Coronary artery (tissue), 2 donors: Measurements from ENCODE around the gene HADH.
"Not testable (repeated sequence)": the region's sequence is repeated elsewhere in the genome, so short reads cannot be mapped to it uniquely, and the experiment has no call there.

Experiments
- DNase-seq: peaks from one replicate; pipeline ENCODE4 v3.0.0-alpha.2; 2017; ENCODE audit warnings: low spot score
- H3K27ac ChIP-seq, 2 donors: fragments of 200-600 bp; sonication (generic); one replicate each; pipeline ENCODE4 v1.5.1; 2016 to 2019
- H3K4me3 ChIP-seq: fragments of 200-600 bp; sonication (generic); 2 replicates; pipeline ENCODE4 v1.5.1; 2016; ENCODE audit warnings: mild to moderate bottlenecking, moderate library complexity
- TF ChIP-seq, protein P1 (sequence below): fragments of 200-600 bp; sonication (generic); IDR thresholded peaks from one replicate; pipeline ENCODE4 v1.5.1; 2019; ENCODE audit warnings: antibody characterized with exemption

The HADH gene

DNA sequence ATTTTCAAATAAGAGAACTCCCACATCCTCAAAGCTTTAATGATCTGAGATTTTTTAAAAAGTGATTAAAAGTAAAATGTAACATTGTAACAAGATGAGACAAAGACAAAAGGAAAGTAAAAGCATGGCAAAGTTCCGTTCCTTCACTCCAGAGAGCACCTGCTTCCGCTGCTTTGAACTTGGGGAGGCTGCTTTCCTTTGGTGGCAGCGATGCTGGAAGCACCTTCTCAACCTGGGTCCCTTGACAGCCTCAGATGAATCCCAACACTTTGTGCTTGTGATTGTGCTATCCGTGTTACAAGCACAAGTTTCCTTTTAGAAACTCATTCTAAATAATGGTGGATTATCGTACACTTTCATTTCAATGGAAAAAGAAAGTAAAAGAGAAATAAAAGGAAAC lies 59.7 kb downstream of the HADH start:
- TF ChIP-seq, protein P1, sequence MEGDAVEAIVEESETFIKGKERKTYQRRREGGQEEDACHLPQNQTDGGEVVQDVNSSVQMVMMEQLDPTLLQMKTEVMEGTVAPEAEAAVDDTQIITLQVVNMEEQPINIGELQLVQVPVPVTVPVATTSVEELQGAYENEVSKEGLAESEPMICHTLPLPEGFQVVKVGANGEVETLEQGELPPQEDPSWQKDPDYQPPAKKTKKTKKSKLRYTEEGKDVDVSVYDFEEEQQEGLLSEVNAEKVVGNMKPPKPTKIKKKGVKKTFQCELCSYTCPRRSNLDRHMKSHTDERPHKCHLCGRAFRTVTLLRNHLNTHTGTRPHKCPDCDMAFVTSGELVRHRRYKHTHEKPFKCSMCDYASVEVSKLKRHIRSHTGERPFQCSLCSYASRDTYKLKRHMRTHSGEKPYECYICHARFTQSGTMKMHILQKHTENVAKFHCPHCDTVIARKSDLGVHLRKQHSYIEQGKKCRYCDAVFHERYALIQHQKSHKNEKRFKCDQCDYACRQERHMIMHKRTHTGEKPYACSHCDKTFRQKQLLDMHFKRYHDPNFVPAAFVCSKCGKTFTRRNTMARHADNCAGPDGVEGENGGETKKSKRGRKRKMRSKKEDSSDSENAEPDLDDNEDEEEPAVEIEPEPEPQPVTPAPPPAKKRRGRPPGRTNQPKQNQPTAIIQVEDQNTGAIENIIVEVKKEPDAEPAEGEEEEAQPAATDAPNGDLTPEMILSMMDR, result no peak
- no peak for DNase-seq
- no peak overlapping the region for H3K27ac ChIP-seq
- no peak overlapping the region for H3K4me3 ChIP-seq

DNA sequence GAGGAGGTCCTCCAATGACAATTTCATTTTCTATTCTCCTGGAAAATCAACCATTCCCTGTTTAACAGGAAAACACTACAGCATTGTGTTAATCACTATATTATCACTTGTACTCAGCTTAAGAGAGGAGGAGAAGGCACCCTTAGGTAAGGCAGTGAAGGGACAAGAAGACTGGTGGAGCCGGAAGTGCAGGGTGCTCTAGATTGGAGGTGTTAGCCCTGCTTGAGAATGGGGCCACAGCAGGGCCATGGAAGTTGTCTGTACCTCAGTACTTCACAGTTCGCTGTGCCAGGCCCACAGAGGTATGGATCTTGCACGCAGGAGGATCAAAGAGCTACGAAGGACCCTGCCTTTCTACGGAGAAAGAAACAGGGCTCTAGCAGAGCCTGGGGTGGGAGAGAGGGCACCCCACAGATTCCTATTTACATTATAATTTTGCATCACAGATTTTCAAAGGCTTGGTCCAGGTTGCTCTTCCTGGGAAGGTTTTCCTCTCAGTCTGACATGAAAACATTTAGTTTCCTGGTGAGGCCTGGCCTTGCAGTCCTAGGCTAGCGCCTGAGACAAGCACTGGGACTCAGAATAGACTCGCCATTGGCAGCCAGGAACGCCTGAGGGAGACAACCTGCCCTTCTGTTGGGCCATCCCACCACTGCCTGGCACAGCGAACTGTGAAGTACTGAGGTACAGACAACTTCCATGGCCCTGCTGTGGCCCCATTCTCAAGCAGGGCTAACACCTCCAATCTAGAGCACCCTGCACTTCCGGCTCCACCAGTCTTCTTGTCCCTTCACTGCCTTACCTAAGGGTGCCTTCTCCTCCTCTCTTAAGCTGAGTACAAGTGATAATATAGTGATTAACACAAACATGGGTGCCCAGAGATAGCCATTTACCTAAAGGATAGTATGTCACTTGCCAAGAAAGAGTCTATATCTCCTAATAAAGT lies 60.8 kb downstream of the HADH start:
- DNase-seq, H3K4me3 ChIP-seq, H3K27ac ChIP-seq: not testable (repeated sequence)

DNA sequence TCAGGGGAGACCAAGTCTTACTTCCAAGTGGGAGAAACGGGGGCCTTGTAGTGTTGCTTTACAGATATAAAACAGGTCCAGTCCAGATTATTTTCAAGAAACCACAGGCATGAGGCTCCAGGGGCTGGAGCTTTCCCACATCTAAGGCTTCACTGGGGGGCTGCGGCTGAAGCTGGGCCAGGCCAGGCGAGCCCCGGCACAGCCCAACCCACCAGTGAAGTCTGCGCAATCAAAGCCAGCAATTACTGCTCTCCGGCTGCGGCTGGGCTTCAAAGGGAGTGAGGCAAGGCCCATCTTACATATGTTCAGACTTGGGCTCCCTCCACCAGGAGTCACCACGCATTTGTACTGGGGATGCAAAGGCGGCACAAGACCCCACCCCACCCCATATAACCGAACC lies 61.7 kb downstream of the HADH start:
- DNase-seq, result no peak
- no peak overlapping the region for H3K4me3 ChIP-seq
- H3K27ac ChIP-seq, result no peak overlapping the region
- TF ChIP-seq, protein P1, result no peak

DNA sequence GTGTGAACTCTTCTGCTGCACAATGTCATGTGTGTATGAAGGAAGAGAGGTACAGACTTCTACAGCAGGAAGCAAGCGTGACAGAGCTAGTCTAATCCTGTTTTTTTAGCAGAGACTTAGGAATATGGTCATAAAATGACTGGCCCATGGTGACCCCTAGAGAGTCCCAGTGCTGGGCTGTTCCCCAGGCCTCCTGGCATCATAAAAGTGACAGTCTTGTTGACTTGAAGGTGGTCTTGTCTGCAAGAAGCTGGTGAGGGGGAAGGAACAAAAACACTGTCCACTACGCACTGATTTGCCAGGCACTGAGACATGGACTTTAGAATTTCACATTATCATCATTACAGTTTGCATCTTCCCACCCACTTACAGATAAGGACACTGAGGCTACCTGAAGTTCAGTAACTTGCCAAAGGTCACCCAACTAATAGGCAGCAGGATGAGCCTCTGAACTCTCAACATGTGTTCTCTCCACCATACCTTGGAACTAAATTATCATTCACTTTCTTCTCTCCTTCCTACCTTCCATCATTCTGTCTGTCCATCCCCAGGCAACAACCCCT lies 63.0 kb downstream of the HADH start:
- Histone ChIP-seq H3K27ac (no peak overlapping the region), H3K4me3 (no peak overlapping the region)
- DNase-seq, result no peak
- TF ChIP-seq, protein P1, result no peak

DNA sequence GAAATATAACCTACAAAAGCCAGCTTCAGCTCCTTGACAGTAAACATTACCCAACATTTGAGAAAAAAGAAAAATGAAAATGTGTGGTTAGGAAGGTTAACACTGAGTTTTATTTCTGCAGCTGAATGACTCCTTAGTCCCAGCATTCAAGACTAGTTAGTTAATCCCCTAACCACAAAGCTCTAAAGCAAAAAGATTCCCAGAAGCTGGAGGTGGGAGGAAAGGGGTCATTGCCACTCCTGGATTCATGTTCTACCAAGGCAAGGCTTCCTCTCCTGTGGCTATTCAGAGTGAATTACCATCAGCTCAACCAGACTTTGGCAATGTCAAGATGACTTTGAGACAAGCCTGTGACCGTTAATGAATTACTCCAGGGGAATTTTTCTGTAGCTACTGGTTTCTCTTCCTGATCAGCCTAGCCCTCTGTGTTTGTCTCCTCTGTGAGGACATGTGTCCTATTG lies 63.6 kb downstream of the HADH start:
- DNase-seq, result no peak
- TF ChIP-seq, protein P1, result no peak
- no peak overlapping the region for H3K27ac ChIP-seq
- no peak overlapping the region for H3K4me3 ChIP-seq

DNA sequence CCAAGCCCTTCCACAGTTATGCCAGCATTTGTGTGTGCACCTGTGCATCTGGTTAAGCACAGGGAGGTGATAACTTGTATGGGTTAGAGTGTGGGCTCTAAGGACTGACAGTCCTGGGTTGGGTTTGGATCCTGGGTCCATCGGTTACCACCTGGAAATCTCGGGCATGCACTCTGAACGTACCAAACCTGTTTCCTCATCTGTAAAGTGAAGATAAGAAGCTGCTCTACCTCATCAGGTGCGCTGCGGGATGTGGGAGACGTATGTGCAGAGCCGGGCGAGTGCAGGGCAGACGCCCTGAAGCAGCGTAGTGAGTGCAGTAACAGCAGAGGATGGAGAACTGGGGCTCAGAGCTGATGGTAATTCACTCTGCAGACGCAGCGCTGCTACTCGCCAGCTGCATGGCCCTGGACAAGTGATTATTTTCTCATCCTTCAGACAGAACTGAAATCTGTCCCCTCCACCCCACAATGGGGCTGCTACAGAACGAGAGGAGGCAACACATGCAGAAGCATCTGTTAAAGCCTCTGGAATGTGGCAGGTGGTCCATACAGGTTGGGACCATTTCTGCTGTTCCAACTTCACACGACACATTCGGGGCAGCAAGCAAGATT lies 64.4 kb downstream of the HADH start:
- TF ChIP-seq, protein P1, result no peak

DNA sequence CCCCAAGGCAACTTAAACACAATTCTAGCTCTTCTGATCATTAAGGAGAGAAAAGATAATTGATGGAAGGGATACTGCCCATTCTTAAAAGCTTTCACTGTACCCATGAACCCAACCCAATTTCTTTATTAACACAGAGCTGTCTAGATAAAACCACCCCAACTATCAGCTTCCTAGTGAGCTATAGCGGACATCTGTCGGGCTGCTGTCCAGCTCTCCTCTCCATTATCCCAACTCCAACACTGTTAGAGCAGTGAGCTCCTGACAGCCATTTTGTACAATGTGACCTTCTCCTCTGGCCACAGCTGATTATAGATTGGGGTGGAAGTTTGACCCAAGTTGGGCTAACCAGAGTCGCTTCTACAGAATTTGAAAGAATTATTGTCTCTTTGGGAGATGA lies 66.1 kb downstream of the HADH start:
- no peak for DNase-seq
- TF ChIP-seq, protein P1, result no peak
- Histone ChIP-seq H3K27ac (no peak overlapping the region), H3K4me3 (no peak overlapping the region)

More for the DNA sequence above, 64.4 kb downstream of the HADH start:
- Histone ChIP-seq H3K27ac (no peak overlapping the region), H3K4me3 (no peak overlapping the region)
- no peak for DNase-seq
